ENCODE results near the gene ANXA7.

- TF ChIP-seq CTCF (IDR thresholded peaks at IDR 0.05) (no peak), POLR2A (IDR thresholded peaks at IDR 0.05) (no peak)
Observed at GRCh38 chr10:73408061-73408460, 5.8 kb downstream of the ANXA7 start.
